PFSK-1 (cell line): Measurements from ENCODE around the gene RPS15.

Source experiments
- FOXP2 ChIP-seq: optimal IDR thresholded peaks from 2 replicates; pipeline ENCODE3; 2011; ENCODE audit warnings: borderline replicate concordance, control low read depth, inconsistent platforms; ENCODE audit not compliant: insufficient read depth; ENCODE audit errors: extremely low read length, extremely low read depth
- POLR2AphosphoS5 ChIP-seq: IDR thresholded peaks from 2 replicates; pipeline ENCODE4 v1.6.1; 2012; ENCODE audit warnings: low read depth, mild to moderate bottlenecking, control low read depth, low read length, moderate library complexity
- SIN3A ChIP-seq: IDR thresholded peaks from 2 replicates; pipeline ENCODE4 v1.6.1; 2012; ENCODE audit warnings: mild to moderate bottlenecking, low read length, moderate library complexity, borderline replicate concordance; ENCODE audit not compliant: insufficient read depth
- TAF1 ChIP-seq: IDR thresholded peaks from 2 replicates; pipeline ENCODE4 v1.6.1; 2012; ENCODE audit warnings: low read length, control low read depth, borderline replicate concordance; ENCODE audit not compliant: insufficient read depth
- TF ChIP-seq, protein P1 (sequence below), 2 experiments: IDR thresholded peaks; 2 replicates each; pipeline versions ENCODE4 v1.6.1 to v1.8.0; 2011 to 2012; ENCODE audit warnings: low read depth in 2 of 2, low read length in 2 of 2, control low read depth in 1 of 2, inconsistent platforms in 1 of 2, mild to moderate bottlenecking in 1 of 2, moderate library complexity in 1 of 2; ENCODE audit not compliant: insufficient read depth in 1 of 2

Gene RPS15

DNA sequence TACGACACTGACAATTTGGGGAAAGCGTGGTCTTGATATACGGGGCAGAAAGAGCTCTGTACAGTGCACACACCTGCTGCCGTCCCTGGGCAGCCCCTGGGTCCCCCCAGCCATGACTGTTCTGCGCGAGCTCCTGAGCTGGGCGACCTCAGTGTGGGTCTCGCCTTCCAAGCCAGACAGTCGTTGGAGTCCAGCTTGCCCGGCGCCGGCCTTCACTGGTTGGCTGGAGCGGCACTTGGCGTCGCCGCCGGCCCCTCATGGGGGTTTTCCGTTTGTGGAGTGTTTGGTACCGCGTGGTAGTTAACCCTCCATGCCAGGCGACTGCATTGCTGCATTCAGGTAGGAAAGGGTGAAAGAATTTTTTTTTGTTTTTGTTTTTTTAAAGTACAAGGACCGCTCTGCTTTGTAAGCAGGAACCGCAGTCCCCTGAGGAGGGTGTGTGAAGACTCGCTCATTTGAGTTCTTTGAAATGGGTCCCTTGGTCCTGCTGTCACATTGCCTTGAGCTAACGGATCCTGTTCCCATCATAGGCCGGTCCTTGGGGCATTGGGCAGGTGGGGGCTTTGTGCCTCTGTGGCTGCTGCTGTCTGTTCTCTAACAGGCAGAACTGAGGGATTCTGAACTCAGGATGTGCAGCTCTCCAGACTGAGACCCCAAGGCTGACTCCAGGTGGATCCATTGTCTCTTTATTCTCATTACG, 10.8 kb upstream of the RPS15 start:
- TF ChIP-seq POLR2AphosphoS5 (no peak), FOXP2 (no peak), SIN3A (no peak), TAF1 (no peak)
- TF ChIP-seq, protein P1, sequence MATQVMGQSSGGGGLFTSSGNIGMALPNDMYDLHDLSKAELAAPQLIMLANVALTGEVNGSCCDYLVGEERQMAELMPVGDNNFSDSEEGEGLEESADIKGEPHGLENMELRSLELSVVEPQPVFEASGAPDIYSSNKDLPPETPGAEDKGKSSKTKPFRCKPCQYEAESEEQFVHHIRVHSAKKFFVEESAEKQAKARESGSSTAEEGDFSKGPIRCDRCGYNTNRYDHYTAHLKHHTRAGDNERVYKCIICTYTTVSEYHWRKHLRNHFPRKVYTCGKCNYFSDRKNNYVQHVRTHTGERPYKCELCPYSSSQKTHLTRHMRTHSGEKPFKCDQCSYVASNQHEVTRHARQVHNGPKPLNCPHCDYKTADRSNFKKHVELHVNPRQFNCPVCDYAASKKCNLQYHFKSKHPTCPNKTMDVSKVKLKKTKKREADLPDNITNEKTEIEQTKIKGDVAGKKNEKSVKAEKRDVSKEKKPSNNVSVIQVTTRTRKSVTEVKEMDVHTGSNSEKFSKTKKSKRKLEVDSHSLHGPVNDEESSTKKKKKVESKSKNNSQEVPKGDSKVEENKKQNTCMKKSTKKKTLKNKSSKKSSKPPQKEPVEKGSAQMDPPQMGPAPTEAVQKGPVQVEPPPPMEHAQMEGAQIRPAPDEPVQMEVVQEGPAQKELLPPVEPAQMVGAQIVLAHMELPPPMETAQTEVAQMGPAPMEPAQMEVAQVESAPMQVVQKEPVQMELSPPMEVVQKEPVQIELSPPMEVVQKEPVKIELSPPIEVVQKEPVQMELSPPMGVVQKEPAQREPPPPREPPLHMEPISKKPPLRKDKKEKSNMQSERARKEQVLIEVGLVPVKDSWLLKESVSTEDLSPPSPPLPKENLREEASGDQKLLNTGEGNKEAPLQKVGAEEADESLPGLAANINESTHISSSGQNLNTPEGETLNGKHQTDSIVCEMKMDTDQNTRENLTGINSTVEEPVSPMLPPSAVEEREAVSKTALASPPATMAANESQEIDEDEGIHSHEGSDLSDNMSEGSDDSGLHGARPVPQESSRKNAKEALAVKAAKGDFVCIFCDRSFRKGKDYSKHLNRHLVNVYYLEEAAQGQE (IDR thresholded peaks at IDR 0.05; ENCODE audit: insufficient read depth in 1 of 2, low read depth in 2 of 2, low read length in 2 of 2): no peak

DNA sequence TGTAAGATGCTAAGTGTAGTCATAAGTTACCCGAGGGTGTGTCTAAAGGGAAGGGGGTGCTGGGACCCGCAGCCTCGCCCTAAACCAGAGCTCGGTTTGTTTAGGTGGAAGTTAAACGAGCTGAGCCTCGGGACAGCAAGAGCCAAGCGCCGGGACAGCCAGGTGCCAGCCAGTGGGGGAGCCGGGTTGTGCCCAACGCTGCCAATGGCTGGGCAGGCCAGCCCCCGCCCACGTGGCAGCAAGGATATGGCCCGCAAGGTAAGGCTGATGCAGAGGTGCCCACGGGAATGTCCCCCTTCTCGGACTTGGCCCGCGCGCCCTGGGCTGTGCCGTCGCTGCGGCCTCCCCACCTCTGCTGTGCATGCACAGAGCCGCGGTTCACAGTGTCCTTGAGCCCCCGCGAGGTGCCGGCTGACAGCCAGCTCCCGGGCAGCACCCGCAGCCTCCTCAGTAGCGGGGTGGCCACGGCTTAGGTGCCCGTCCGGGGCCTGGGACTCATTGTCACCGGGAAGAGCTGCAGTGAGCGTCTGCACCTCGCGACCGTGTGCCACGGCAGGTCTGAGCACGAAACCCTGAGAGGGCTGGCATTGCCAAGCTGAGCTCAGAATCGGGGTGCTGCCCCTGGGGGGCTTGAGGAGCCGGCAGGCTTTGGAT, 9.3 kb upstream of the RPS15 start:
- TF ChIP-seq POLR2AphosphoS5: no peak
- TF ChIP-seq, protein P1 (IDR thresholded peaks at IDR 0.05; ENCODE audit: insufficient read depth in 1 of 2, low read depth in 2 of 2, low read length in 2 of 2): no peak

DNA sequence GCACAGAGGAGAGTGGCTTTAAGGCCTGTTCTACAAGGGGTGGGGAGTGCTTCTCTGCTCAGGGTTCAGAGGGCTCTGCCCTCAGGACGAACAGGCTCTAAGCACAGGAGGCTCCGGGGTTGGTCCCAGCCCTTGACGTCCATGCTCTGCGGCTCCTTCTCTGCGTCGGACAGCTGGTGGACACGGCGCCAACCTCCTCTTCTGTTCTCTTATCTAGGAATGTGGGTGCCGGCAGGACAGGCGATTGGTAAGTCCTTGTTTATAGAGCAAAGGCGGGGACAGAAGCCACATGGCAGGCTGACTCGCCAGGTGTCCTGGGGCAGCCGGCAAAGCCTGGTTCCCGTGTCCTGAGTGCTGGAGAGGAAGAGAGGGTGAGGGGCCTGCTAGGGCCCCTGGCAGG, 8.4 kb upstream of the RPS15 start:
- no peak for TF ChIP-seq FOXP2
- no peak for TF ChIP-seq POLR2AphosphoS5
- TF ChIP-seq TAF1: no peak
- no peak for TF ChIP-seq SIN3A
- TF ChIP-seq, protein P1 (IDR thresholded peaks at IDR 0.05; ENCODE audit: insufficient read depth in 1 of 2, low read depth in 2 of 2, low read length in 2 of 2): no peak

DNA sequence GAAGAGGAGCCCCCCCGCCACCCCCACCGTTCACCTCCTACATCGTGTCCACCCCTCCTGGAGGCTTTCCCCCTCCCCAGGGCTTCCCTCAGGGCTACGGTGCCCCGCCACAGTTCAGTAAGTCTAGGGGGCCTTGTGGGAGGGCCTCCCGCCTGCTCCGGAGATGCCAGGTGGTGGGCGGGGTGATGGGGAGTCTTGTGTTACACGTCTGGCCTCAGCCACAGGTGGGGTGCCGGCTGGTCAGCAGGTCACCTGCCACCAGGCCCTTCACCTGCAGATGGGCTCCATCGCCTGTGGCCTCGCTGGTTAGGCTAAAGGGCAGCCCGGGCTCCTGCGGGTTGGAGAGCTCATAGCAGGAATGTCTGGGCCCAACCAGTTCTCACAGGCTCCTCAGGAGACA, 8.0 kb upstream of the RPS15 start:
- TF ChIP-seq TAF1: no peak
- no peak for TF ChIP-seq FOXP2
- TF ChIP-seq SIN3A: no peak
- TF ChIP-seq, protein P1 (IDR thresholded peaks at IDR 0.05; ENCODE audit: insufficient read depth in 1 of 2, low read depth in 2 of 2, low read length in 2 of 2): no peak
- TF ChIP-seq POLR2AphosphoS5: no peak
